Spleen (tissue), 7 donors: Measurements from ENCODE around the gene DLG1.

Experiments used
- POLR2AphosphoS5 ChIP-seq, 3 donors: sonication (generic); formaldehyde crosslinking; IDR thresholded peaks; one replicate each; pipeline ENCODE4 v1.5.1; 2017; ENCODE audit warnings: antibody characterized with exemption in 3 of 3
- TF ChIP-seq, protein P1 (sequence below), 11 experiments: fragments of 200-600 bp in 7 of 11; fragments of 450-650 bp in 4 of 11; sonication (generic) in 4 of 11; IDR thresholded peaks in 8 of 11; conservative IDR thresholded peaks in 3 of 11; 1 replicate in 7 of 11; 2 replicates in 4 of 11; pipeline versions ENCODE4 v1.4.0 to v1.8.0; 2016 to 2021; ENCODE audit warnings: antibody characterized with exemption in 11 of 11, inconsistent platforms in 4 of 11, mild to moderate bottlenecking in 1 of 11
- donor health status: DM: no; HTN: no; CAD: no; lungs with moderate emphysema.
- donor health status: DM: no; HTN: no; CAD: no.
- donor health status: DM: no; HTN: no; CAD: no.

- TF ChIP-seq, protein P1, sequence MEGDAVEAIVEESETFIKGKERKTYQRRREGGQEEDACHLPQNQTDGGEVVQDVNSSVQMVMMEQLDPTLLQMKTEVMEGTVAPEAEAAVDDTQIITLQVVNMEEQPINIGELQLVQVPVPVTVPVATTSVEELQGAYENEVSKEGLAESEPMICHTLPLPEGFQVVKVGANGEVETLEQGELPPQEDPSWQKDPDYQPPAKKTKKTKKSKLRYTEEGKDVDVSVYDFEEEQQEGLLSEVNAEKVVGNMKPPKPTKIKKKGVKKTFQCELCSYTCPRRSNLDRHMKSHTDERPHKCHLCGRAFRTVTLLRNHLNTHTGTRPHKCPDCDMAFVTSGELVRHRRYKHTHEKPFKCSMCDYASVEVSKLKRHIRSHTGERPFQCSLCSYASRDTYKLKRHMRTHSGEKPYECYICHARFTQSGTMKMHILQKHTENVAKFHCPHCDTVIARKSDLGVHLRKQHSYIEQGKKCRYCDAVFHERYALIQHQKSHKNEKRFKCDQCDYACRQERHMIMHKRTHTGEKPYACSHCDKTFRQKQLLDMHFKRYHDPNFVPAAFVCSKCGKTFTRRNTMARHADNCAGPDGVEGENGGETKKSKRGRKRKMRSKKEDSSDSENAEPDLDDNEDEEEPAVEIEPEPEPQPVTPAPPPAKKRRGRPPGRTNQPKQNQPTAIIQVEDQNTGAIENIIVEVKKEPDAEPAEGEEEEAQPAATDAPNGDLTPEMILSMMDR (IDR thresholded peaks at IDR 0.05 in 8 of 11, conservative IDR thresholded peaks at IDR 0.05 in 3 of 11) = no peak
- no peak for TF ChIP-seq POLR2AphosphoS5 (IDR thresholded peaks at IDR 0.05)
Observed at GRCh38 chr3:197168063-197168462, 130.3 kb downstream of the DLG1 start.
